HL-60 (cell line): ENCODE results near the gene SLC17A4.

Experiments used
- DNase-seq, 2 experiments: peaks; one replicate each; pipeline ENCODE4 v3.0.0-alpha.2; 2010 to 2020; ENCODE audit warnings: low read depth in 1 of 2, low spot score in 1 of 2
- H3K27ac ChIP-seq: fragments of 250-450 bp; sonication (Bioruptor Pico); replicated peaks from 2 replicates; pipeline ENCODE4 v1.5.1; 2020; ENCODE audit warnings: mild to moderate bottlenecking, moderate library complexity
- H3K27me3 ChIP-seq: fragments of 250-450 bp; sonication (Bioruptor Pico); 2 replicates; pipeline ENCODE4 v1.5.1; 2021; ENCODE audit warnings: mild to moderate bottlenecking, moderate library complexity; ENCODE audit not compliant: insufficient read depth, poor library complexity, severe bottlenecking
- H3K4me3 ChIP-seq: replicated peaks from 2 replicates; pipeline ENCODE4 v1.5.1; 2011; ENCODE audit warnings: mild to moderate bottlenecking, control low read depth, low read length; ENCODE audit not compliant: insufficient read depth
- GABPA ChIP-seq: IDR thresholded peaks from 2 replicates; pipeline ENCODE4 v1.6.1; 2012; ENCODE audit warnings: low read depth
- POLR2AphosphoS5 ChIP-seq: IDR thresholded peaks from 2 replicates; pipeline ENCODE4 v1.6.1; 2012; ENCODE audit warnings: low read depth
- SPI1 ChIP-seq: IDR thresholded peaks from 2 replicates; pipeline ENCODE4 v1.6.1; 2012; ENCODE audit warnings: low read depth, mild to moderate bottlenecking, borderline replicate concordance
- TF ChIP-seq, protein P1 (sequence below): IDR thresholded peaks from one replicate; pipeline ENCODE4 v1.5.1; 2011; ENCODE audit warnings: low read length, control low read depth, inconsistent platforms; ENCODE audit not compliant: insufficient read depth
- TF ChIP-seq, protein P2 (sequence below): IDR thresholded peaks from 2 replicates; pipeline ENCODE4 v1.6.1; 2012; ENCODE audit warnings: low read depth; ENCODE audit not compliant: insufficient replicate concordance

The SLC17A4 gene

GRCh38 chr6:25821341-25821740 lies 66.8 kb downstream of the SLC17A4 start:
- TF ChIP-seq, protein P1, sequence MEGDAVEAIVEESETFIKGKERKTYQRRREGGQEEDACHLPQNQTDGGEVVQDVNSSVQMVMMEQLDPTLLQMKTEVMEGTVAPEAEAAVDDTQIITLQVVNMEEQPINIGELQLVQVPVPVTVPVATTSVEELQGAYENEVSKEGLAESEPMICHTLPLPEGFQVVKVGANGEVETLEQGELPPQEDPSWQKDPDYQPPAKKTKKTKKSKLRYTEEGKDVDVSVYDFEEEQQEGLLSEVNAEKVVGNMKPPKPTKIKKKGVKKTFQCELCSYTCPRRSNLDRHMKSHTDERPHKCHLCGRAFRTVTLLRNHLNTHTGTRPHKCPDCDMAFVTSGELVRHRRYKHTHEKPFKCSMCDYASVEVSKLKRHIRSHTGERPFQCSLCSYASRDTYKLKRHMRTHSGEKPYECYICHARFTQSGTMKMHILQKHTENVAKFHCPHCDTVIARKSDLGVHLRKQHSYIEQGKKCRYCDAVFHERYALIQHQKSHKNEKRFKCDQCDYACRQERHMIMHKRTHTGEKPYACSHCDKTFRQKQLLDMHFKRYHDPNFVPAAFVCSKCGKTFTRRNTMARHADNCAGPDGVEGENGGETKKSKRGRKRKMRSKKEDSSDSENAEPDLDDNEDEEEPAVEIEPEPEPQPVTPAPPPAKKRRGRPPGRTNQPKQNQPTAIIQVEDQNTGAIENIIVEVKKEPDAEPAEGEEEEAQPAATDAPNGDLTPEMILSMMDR, result no peak
- TF ChIP-seq SPI1 (no peak), POLR2AphosphoS5 (no peak), GABPA (no peak)
- TF ChIP-seq, protein P2, sequence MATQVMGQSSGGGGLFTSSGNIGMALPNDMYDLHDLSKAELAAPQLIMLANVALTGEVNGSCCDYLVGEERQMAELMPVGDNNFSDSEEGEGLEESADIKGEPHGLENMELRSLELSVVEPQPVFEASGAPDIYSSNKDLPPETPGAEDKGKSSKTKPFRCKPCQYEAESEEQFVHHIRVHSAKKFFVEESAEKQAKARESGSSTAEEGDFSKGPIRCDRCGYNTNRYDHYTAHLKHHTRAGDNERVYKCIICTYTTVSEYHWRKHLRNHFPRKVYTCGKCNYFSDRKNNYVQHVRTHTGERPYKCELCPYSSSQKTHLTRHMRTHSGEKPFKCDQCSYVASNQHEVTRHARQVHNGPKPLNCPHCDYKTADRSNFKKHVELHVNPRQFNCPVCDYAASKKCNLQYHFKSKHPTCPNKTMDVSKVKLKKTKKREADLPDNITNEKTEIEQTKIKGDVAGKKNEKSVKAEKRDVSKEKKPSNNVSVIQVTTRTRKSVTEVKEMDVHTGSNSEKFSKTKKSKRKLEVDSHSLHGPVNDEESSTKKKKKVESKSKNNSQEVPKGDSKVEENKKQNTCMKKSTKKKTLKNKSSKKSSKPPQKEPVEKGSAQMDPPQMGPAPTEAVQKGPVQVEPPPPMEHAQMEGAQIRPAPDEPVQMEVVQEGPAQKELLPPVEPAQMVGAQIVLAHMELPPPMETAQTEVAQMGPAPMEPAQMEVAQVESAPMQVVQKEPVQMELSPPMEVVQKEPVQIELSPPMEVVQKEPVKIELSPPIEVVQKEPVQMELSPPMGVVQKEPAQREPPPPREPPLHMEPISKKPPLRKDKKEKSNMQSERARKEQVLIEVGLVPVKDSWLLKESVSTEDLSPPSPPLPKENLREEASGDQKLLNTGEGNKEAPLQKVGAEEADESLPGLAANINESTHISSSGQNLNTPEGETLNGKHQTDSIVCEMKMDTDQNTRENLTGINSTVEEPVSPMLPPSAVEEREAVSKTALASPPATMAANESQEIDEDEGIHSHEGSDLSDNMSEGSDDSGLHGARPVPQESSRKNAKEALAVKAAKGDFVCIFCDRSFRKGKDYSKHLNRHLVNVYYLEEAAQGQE, result no peak
- Histone ChIP-seq H3K27ac (no peak overlapping the region), H3K27me3 (peaks cover 6% of the 10 kb centered on the region)

GRCh38 chr6:25829375-25829774 lies 74.8 kb downstream of the SLC17A4 start:
- TF ChIP-seq, protein P1, result no peak
- no peak for TF ChIP-seq GABPA
- TF ChIP-seq SPI1, result peak; percentile 10; the same call in 1 of the 2 replicates
- no peak for TF ChIP-seq POLR2AphosphoS5
- Histone ChIP-seq H3K4me3 (no peak overlapping the region), H3K27ac (no peak overlapping the region), H3K27me3 (peaks cover 6% of the 10 kb centered on the region)
- no peak for DNase-seq

More at GRCh38 chr6:25821341-25821740, 66.8 kb downstream of the SLC17A4 start:
- no peak for DNase-seq
- no peak overlapping the region for H3K4me3 ChIP-seq

DNA sequence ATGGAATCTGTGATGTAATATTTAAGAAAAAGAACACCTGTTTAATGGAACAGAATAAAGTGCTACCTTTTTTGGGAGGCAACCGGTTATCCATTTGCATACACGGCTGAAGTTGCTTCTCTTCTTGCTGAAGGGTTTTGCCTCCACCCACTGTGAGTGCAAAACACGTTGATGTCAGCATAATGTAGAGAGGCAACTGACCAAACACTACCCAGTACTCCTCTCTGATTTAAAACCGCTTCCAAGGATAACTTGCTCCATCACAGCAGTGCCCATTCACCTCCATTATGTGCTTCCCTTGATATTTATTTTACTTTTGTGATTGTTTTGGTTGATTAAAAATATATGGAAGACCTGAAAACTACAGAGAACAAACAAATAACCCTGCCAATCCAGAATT lies 75.9 kb downstream of the SLC17A4 start:
- DNase-seq, result no peak
- Histone ChIP-seq H3K27me3 (no peaks in the 10 kb centered on the region), H3K27ac (no peak overlapping the region), H3K4me3 (no peak overlapping the region)
- TF ChIP-seq SPI1, result no peak
- TF ChIP-seq, protein P1, result no peak
- TF ChIP-seq, protein P2, result no peak
- no peak for TF ChIP-seq POLR2AphosphoS5
- TF ChIP-seq GABPA, result no peak
